CD4-positive, alpha-beta T cell treated with Interleukin-15 for 1 hour (primary cell): ENCODE data around the gene FGF14.

Experiments used
- DNase-seq: peaks from one replicate; pipeline ENCODE4 v3.0.0-alpha.2; 2020

The FGF14 gene

DNA sequence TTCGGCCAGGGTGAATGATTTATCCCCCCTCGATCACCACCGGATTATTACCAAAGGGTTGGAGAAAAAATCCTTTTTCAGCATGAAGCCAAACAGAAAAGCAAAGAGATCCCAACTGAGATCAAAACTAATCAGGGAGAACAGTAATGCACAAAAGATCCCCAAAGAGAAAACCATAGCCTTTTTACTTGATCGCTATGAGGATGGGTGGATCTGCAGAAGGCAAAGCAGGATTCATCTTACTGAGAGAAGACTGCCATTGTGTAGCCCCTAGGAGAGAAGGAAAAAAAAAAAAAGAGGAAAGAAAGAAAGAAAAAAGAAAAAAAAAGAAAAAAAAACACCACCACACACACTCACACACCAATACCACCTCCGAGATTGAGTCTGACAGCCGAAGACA, at the start of gene FGF14:
Gene FGF14, minus strand, starts transcription at position 283 of the 400 bp plus-strand sequence.
- no peak for DNase-seq

- DNase-seq: no peak
Observed at GRCh38 chr13:102443249-102443648, 41.4 kb upstream of the FGF14 start.

GRCh38 chr13:102441085-102441484, 39.2 kb upstream of the FGF14 start:
- DNase-seq: no peak

DNA sequence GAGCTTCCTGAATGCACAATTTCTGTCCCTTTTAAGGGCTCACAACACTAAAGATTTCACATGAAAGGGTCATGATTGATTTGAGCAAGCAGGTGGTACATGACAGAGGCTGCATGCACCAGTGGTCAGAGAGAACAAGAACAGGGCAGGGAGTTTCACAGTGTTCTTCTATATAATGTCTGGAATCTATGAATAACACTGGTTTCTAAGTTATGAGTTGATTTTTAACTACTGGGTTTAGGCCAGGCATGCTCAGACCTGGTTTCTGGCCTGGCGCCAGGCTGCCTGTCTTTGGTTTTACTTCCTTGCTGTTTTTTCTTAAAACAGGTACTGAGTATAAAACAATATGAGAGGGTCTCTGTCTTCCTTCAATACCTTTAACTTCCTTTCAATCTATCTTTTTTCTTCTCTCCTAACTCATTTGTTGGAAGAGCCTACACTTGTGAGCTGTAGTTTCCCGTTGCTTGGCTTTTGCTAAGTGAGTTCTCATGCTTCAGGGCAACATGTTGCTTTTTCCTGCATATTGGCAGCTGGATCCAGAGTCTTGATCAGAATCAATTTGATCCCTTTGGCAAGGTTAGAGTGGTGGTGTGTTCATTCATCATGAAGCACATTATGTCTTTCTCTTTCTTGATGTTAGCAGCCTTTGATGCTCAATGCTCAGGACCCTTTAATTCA, 38.5 kb upstream of the FGF14 start:
- no peak for DNase-seq

- DNase-seq: no peak
Observed at GRCh38 chr13:102422690-102423089, 20.8 kb upstream of the FGF14 start.

DNA sequence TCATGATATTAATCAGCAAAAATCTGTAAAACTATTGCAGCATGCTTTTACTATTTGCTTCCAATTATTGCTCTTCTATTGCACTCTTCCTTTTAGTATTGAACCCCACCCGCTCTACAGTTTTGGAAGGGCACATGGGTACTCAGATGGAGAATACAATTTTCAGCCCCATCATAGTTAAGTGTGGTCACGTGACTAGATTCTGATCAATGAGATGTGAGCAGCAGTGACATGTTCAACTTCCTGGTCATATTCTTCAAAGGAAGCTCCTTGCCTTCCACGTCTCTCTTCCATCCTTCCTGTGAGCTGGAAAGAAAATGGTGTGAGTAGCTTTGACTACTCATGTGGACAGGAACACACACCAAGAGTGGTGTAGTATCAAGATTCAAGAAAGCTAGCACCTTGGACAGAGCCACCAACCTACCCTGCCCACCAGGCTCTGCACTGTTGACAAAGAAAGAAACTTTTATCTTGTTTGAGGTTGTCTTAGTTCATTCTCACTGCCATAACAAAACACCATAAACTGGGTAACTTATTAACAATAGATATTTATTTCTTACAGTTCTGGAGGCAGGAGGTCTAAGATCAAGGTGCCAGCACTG, 3.8 kb upstream of the FGF14 start:
- no peak for DNase-seq

DNA sequence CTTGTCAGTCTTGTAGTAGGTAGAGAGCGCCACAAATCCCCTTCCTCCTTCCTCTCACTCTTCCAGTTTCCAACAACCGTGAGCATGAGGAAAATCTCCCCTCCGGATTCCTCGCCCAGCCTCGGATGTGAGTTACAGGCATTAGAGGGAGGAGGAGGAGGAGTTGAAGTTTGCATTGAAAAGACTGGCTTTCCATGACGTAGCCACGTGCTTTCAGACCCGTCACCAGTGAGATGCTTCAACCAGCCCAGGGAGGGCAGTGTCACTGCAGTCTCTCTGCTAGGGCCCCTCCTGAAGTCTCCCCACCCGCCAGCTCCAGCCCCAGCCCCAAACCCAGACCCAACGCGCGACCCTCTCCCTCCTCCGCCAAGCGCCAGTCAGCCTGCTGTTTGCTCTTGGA, 442 bp upstream of the FGF14 start:
- DNase-seq: no peak

DNA sequence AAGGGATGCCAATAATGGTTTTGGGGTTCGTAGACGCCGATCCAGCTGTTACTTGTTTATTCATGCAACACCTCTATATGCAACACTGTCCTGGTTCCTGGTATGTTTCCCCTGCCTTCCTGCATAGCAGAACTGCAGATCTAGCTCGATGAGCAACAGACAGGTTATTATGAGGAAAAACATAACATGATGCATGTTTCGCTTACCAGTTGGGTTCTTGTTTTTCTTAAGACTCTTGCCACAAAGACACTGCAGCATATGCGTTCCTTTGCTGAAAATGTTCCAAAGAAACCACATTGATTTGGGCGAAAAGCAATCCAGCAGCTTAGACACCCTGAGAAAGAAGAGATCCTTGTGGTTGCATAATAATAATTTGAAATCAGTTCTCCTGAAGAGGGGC, 583 bp downstream of the FGF14 start:
- no peak for DNase-seq

- no peak for DNase-seq
Observed at GRCh38 chr13:102400675-102401145, 1.1 kb downstream of the FGF14 start.

- no peak for DNase-seq
Observed at GRCh38 chr13:102399791-102400674, 1.8 kb downstream of the FGF14 start.

DNA sequence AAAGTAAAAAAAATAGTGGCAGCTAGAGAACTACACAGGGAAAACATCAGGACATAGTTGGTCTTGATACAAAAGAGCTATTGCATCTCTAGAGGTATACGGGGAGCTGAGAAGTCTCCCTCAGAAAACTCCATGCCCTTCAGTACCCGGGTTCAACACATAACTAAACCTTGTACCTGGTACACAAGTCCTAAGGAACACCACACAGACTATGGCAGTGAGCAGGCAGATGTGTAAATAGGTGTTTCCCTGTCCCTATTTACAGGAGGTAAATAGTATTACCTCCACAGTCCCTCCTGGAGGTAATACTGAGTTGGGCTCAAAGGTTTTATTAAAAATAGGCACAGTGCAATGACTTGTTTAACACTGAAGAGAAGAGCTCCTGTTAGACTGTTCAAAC, 5.9 kb downstream of the FGF14 start:
- DNase-seq: no peak

DNA sequence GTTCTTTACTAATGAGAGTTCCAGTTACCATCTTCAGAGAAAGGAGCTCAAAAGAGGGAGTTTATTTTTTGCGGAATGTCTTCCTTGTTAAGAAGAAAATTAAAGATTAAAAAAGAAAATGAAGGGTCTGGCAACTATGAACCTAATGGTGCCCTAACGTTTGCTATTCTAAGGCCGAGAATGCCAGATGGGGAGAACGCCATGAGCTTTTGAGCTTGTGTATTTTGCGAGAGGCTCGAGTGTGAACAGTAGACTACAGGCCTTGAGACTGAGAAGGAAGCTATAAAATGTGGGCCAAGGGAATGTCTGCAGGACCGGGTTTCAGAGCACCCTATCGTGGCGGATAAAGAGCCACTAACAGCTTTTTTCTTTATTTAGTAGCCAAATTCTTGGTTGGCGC, 6.7 kb downstream of the FGF14 start:
- no peak for DNase-seq

- peak; percentile 94 for DNase-seq
Observed at GRCh38 chr13:102394158-102395053, 7.4 kb downstream of the FGF14 start.

- DNase-seq: no peak
Observed at GRCh38 chr13:102392481-102393209, 9.2 kb downstream of the FGF14 start.

DNA sequence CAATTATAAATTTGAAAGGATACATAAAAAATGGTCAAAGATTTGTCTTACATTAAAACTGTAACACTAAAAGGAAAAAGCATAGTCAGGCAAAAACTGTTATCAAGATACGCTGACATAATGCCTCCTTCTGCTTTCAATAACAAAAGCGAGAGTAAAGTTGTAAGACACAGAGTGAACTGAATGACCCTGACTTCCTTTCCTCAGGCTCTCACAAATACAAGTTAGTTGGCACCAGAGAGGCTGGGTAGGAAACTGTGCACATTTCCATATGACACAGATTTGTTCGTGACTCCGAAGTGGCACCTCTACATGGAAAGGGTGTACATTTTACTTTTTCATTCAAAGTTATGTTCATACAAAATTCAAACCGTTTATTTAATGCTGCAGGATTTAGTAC, 15.4 kb downstream of the FGF14 start:
- no peak for DNase-seq

DNA sequence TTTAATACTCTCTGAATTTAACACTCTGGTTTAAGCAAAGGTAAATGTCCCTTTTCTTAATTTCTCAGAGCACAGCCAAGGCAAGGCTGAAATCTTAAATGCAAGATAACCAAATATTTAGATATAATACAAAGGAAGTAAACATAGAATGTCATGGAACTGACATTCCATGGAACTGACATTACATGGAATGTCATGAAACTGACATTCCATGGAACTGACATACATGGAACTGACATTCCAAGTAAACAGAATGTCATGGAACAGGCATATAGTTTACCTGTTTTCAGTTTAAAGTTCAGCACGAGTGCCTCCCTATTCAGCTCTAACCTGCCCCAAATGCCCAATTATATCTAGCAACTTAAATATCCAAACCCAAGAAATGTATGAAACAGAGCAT, 21.8 kb downstream of the FGF14 start:
- DNase-seq: no peak

DNA sequence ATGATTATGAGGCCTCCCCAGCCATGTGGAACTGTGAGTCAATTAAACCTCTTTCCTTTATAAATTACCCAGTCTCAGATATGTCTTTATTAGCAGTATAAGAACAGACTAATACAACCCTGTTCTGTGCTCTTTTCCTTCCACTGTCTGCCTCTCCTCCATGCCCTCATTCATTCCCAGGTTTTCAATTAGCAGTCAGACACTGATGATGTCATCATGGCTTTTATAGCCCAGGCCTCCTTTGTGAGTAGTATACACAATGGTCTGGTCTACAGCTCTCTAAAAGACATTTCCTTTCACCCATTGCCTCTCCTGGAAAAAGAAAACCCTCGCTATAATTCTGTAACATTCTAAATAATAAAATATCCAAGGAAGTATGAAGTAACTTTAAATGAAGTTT, 25.5 kb downstream of the FGF14 start:
- no peak for DNase-seq

GRCh38 chr13:102374726-102375125, 27.1 kb downstream of the FGF14 start:
- no peak for DNase-seq

DNA sequence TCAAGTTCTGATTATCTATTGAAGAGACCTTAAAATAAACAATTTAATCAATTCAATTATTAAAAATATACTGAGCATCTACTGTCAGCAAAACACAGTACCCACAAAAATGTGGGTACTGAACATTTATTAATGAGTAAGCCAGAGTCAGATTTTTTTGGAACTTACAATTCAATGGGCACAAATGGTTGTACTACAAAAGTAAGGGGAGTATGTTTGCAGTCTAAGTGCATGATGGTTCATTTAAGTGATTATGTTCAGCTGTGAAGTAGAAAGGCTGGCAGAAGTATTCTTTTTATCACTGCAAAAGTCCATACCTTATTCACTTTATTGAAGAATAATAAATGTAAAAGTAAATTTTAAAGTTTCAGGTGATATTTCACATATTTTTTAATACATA, 27.6 kb downstream of the FGF14 start:
- no peak for DNase-seq

DNA sequence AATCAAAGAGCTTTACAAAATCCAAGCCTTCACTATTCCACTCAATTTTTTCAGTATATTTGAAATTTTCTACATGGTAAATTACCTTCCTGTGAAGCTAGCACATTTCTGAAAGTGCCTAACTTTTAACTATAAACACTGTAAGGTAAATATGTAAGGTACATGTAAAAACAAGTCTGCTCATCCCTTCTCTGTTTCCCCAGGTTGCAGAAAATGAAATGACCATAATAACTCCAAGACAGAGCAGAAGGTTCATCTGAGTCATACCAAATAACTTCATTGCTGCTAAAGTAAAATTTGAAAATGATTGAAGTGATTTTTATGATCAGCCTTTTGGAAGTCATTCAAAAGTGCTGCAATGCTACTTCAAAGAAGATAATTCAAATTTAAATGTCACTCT, 28.6 kb downstream of the FGF14 start:
- no peak for DNase-seq

DNA sequence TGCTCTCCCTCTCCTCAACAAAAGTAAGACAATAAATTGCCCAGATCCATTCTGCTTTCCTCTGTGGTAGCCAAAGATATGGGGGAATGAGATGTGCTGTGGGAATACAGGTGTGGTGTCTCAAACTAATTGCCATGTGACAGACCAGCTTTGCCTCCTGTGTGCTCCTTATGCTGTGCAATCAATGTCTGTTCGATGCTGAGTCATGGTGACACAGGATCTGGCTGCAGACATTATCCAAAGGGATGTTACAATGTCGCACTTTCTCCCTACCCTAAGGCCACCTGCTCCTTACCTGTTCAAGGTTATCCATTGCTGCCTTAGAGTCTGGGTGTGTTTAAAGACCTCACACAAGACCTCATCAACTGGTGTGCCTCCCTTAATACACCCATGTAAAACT, 32.5 kb downstream of the FGF14 start:
- no peak for DNase-seq

GRCh38 chr13:102367836-102368235, 34.0 kb downstream of the FGF14 start:
- DNase-seq: no peak
